ENCODE results near the gene GPR132. TPM values are rescaled to one million over a fixed set of nuclear protein-coding genes. Genes with fewer than 3 reads are reported as not detected.

GPR132 gene
- polyA plus RNA-seq, 2 of the 4 experiments (the other 2 are of a cell fraction): 0.18 to 0.19 TPM

DNA sequence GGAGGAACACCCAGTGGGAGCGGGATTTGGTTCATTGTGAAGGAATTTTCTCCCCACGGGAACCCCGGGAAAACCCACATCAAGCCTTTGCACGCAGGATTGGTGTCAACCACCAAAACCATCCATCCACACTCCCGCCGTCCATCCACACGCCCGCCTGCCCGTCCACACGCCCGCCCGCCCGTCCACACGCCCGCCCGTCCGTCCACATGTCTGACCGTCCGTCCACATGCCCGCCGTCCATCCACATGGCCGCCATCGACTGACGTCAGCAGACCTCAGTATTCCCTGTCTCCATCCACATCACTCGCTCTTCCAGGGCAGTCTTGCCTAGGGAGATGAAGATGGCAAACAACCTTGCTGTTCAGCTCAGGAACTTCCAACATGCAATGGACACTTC lies 6.7 kb upstream of the GPR132 start:
- TF ChIP-seq, protein P1, sequence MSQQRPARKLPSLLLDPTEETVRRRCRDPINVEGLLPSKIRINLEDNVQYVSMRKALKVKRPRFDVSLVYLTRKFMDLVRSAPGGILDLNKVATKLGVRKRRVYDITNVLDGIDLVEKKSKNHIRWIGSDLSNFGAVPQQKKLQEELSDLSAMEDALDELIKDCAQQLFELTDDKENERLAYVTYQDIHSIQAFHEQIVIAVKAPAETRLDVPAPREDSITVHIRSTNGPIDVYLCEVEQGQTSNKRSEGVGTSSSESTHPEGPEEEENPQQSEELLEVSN (IDR thresholded peaks at IDR 0.05; ENCODE audit: borderline replicate concordance, low read depth): no peak
- TF ChIP-seq SREBF2 (IDR thresholded peaks at IDR 0.05): no peak
- TF ChIP-seq RARB (CRISPR knock-in tag; IDR thresholded peaks at IDR 0.05): no peak
- no peak for TF ChIP-seq ZC3H11A (IDR thresholded peaks at IDR 0.05)
- TF ChIP-seq MYC (IDR thresholded peaks at IDR 0.05; ENCODE audit: borderline replicate concordance, low read length): no peak
- TF ChIP-seq CBX2 (IDR thresholded peaks at IDR 0.05; ENCODE audit: borderline replicate concordance, low read depth): no peak
- no peak for TF ChIP-seq POLR2AphosphoS2 (conservative IDR thresholded peaks at IDR 0.05; ENCODE audit: low read length)
- TF ChIP-seq HOXA7 (CRISPR knock-in tag; IDR thresholded peaks at IDR 0.05): no peak
- Histone ChIP-seq H3K4me1 (peaks cover 14% of the 10 kb centered on the region; the same call in 2 of the 3 replicates), H3K4me3 (no peak overlapping the region), H3K4me2 (no peak overlapping the region), H3K9me3 (no peaks in the 10 kb centered on the region), H3K27ac (no peak overlapping the region)
- POLR2A ChIA-PET: no interaction called here
- CTCF ChIA-PET: interaction anchor here (1.0 to 6.8 kb wide), 5 partner anchors 10 to 96 kb away, joined by 5 to 40 read pairs (median 8); no protein-coding TSS in a partner anchor
- 92% methylated on average over 25 of the region's 25 CpGs for WGBS (ENCODE audit: missing lambda C conversion rate)
- FAIRE-seq (no peak), ATAC-seq (no peak), DNase-seq (ENCODE audit: low read depth in 1 of 2, low spot score in 1 of 2) (no peak)

- TF ChIP-seq ESRRA (IDR thresholded peaks at IDR 0.05; ENCODE audit: borderline replicate concordance, low read length) (no peak), NR3C1 (IDR thresholded peaks at IDR 0.05) (no peak), CBX8 (IDR thresholded peaks at IDR 0.05) (no peak), SMC3 (IDR thresholded peaks at IDR 0.05) (no peak), ZC3H11A (IDR thresholded peaks at IDR 0.05) (no peak), CEBPB (IDR thresholded peaks at IDR 0.05) (no peak), NPAS2 (CRISPR knock-in tag; IDR thresholded peaks at IDR 0.05; ENCODE audit: borderline replicate concordance) (no peak), EP300 (IDR thresholded peaks at IDR 0.05) (no peak), GATA3 (IDR thresholded peaks at IDR 0.05; ENCODE audit: borderline replicate concordance) (no peak)
- TF ChIP-seq, protein P2, sequence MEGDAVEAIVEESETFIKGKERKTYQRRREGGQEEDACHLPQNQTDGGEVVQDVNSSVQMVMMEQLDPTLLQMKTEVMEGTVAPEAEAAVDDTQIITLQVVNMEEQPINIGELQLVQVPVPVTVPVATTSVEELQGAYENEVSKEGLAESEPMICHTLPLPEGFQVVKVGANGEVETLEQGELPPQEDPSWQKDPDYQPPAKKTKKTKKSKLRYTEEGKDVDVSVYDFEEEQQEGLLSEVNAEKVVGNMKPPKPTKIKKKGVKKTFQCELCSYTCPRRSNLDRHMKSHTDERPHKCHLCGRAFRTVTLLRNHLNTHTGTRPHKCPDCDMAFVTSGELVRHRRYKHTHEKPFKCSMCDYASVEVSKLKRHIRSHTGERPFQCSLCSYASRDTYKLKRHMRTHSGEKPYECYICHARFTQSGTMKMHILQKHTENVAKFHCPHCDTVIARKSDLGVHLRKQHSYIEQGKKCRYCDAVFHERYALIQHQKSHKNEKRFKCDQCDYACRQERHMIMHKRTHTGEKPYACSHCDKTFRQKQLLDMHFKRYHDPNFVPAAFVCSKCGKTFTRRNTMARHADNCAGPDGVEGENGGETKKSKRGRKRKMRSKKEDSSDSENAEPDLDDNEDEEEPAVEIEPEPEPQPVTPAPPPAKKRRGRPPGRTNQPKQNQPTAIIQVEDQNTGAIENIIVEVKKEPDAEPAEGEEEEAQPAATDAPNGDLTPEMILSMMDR (IDR thresholded peaks at IDR 0.05): no peak
- TF ChIP-seq, protein P1 (IDR thresholded peaks at IDR 0.05; ENCODE audit: borderline replicate concordance, low read depth): no peak
- TF ChIP-seq, protein P3, sequence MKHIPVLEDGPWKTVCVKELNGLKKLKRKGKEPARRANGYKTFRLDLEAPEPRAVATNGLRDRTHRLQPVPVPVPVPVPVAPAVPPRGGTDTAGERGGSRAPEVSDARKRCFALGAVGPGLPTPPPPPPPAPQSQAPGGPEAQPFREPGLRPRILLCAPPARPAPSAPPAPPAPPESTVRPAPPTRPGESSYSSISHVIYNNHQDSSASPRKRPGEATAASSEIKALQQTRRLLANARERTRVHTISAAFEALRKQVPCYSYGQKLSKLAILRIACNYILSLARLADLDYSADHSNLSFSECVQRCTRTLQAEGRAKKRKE (CRISPR knock-in tag; IDR thresholded peaks at IDR 0.05; ENCODE audit: low read depth): no peak
Observed at GRCh38 chr14:105071326-105071725, 6.1 kb upstream of the GPR132 start.

DNA sequence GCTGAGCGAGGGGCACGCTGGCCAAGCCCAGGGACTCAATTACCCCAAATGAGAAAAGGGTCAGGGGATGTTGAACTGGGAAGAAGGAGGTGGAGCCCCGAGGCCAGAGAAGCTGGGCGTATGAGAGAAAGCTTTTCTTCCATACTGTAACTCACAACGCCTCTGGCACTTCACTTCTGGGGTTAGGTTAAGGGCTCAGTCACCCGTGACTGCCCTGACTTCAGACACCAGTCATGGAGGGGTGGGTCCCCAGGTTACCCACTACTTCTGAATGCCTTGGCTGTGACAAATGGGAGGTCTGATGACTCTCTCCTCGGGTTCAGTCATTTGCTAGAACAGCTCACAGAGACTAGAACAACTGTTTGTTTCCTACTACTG lies 5.5 kb upstream of the GPR132 start:
- no peak for FAIRE-seq
- Histone ChIP-seq H3K4me1 (peaks cover 14% of the 10 kb centered on the region; the same call in 2 of the 3 replicates), H3K4me2 (no peak overlapping the region), H3K4me3 (no peak overlapping the region), H3K9me3 (no peaks in the 10 kb centered on the region), H3K27ac (no peak overlapping the region)
- TF ChIP-seq RAD21 (conservative IDR thresholded peaks at IDR 0.05 in 1 of 2, IDR thresholded peaks at IDR 0.05 in 1 of 2) (no peak), HOXA7 (CRISPR knock-in tag; IDR thresholded peaks at IDR 0.05) (no peak), FOSL2 (IDR thresholded peaks at IDR 0.05) (no peak), FOSL2 (CRISPR knock-in tag; IDR thresholded peaks at IDR 0.05) (no peak)
- TF ChIP-seq, protein P4, sequence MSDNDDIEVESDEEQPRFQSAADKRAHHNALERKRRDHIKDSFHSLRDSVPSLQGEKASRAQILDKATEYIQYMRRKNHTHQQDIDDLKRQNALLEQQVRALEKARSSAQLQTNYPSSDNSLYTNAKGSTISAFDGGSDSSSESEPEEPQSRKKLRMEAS (IDR thresholded peaks at IDR 0.05): no peak
- TF ChIP-seq, protein P5, sequence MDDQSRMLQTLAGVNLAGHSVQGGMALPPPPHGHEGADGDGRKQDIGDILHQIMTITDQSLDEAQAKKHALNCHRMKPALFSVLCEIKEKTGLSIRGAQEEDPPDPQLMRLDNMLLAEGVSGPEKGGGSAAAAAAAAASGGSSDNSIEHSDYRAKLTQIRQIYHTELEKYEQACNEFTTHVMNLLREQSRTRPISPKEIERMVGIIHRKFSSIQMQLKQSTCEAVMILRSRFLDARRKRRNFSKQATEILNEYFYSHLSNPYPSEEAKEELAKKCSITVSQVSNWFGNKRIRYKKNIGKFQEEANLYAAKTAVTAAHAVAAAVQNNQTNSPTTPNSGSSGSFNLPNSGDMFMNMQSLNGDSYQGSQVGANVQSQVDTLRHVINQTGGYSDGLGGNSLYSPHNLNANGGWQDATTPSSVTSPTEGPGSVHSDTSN (IDR thresholded peaks at IDR 0.05): no peak
- no peak for DNase-seq (ENCODE audit: low read depth in 1 of 2, low spot score in 1 of 2)
- ATAC-seq: no peak
- ChIA-PET POLR2A (no interaction called here), CTCF (interaction anchor here (0.9 to 6.8 kb wide), 3 partner anchors 16 to 26 kb away, joined by 3 to 40 read pairs (median 5); no protein-coding TSS in a partner anchor)
- WGBS (ENCODE audit: missing lambda C conversion rate): 61% methylated on average over 7 of the region's 7 CpGs

More at GRCh38 chr14:105071326-105071725, 6.1 kb upstream of the GPR132 start:
- no peak overlapping the region for H3K4me2 ChIP-seq
- ChIA-PET POLR2A (no interaction called here), CTCF (interaction anchor here (0.7 to 6.8 kb wide), 4 partner anchors 10 to 25 kb away, joined by 3 to 40 read pairs (median 6); no protein-coding TSS in a partner anchor)
- no peaks in the 10 kb centered on the region for H3K9me3 ChIP-seq
- H3K4me1 ChIP-seq: peaks cover 14% of the 10 kb centered on the region; the same call in 2 of the 3 replicates
- no peak for ATAC-seq
- no peak overlapping the region for H3K27ac ChIP-seq
- FAIRE-seq: no peak
- H3K4me3 ChIP-seq: no peak overlapping the region
- 91% methylated on average over 15 of the region's 15 CpGs for WGBS (ENCODE audit: missing lambda C conversion rate)
- no peak for DNase-seq (ENCODE audit: low read depth in 1 of 2, low spot score in 1 of 2)

Data from A549 (cell line).